Activated CD4-positive, alpha-beta memory T cell treated with anti-CD3 and anti-CD28 coated beads, Interleukin-2, amount 10 ng/mL, durations not matched to agents 7 days and 5 days (primary cell): ENCODE results near the gene CCDC30. TPM values are rescaled to one million over a fixed set of nuclear protein-coding genes. Genes with fewer than 3 reads are reported as not detected.
"Not testable (repeated sequence)": the region's sequence is repeated elsewhere in the genome, so short reads cannot be mapped to it uniquely, and the experiment has no call there.

Experiments used
- CTCF ChIA-PET: fragments of 350-600 bp; sonication (Branson Sonifier 250); formaldehyde crosslinking; loops from one replicate; lab custom pipeline; 2021; ENCODE audit warnings: antibody characterized with exemption, inconsistent platforms; lab: Charles Lee
- POLR2A ChIA-PET: fragments of 350-600 bp; sonication (Branson Sonifier 250); formaldehyde crosslinking; loops from one replicate; lab custom pipeline; 2021; ENCODE audit warnings: antibody characterized with exemption; lab: Charles Lee
- DNase-seq: peaks from one replicate; pipeline ENCODE4 v3.0.0-alpha.2; 2020
- H3K27ac Mint-ChIP-seq: one replicate; pipeline ENCODE4 v1.8.0; 2021; ENCODE audit warnings: mild to moderate bottlenecking, mixed read lengths
- H3K27me3 Mint-ChIP-seq: one replicate; pipeline ENCODE4 v1.8.0; 2021; ENCODE audit warnings: mixed read lengths
- H3K36me3 Mint-ChIP-seq: one replicate; pipeline ENCODE4 v1.8.0; 2021; ENCODE audit warnings: low read depth, mixed read lengths
- H3K4me1 Mint-ChIP-seq: one replicate; pipeline ENCODE4 v1.8.0; 2021; ENCODE audit warnings: mixed read lengths
- H3K4me3 Mint-ChIP-seq: one replicate; pipeline ENCODE4 v1.8.0; 2021; ENCODE audit warnings: mild to moderate bottlenecking, mixed read lengths
- H3K9me3 Mint-ChIP-seq: one replicate; pipeline ENCODE4 v1.8.0; 2021; ENCODE audit warnings: mixed read lengths
- total RNA-seq, 2 experiments: library from RNA; stranded (reverse); gene quantifications; one replicate each; pipeline ENCODE4 v1.2.3, GENCODE V29; 2021

Gene CCDC30
- total RNA-seq, 2 experiments from 2014 or later = 1.6 to 2.5 TPM

DNA sequence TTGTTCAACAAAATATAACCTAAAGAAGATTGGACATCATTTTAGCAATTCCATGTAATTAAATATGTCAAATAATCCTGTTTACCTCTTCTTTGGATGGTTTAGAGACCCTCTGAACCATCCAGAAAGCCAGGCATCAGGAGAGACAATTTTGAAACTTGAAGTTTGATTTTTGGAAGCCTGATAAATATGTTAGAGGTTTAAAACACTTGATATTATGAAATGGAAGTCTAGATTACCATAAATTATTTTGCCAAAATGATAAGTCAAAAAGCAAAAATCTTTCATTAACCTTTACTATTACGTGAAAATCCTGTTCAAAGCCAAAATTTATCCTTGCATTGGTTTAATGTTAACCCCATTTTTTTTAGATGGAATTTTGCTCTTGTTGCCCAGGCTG lies 43.5 kb downstream of the CCDC30 start:
- ChIA-PET CTCF (no interaction called here), POLR2A (no interaction called here)
- no peak overlapping the region for H3K27ac Mint-ChIP-seq
- peaks cover 35% of the 10 kb centered on the region for H3K9me3 Mint-ChIP-seq
- no peak for DNase-seq
- no peak overlapping the region for H3K4me3 Mint-ChIP-seq
- H3K36me3 Mint-ChIP-seq = peaks cover 14% of the 10 kb centered on the region
- H3K27me3 Mint-ChIP-seq = no peaks in the 10 kb centered on the region
- no peaks in the 10 kb centered on the region for H3K4me1 Mint-ChIP-seq

DNA sequence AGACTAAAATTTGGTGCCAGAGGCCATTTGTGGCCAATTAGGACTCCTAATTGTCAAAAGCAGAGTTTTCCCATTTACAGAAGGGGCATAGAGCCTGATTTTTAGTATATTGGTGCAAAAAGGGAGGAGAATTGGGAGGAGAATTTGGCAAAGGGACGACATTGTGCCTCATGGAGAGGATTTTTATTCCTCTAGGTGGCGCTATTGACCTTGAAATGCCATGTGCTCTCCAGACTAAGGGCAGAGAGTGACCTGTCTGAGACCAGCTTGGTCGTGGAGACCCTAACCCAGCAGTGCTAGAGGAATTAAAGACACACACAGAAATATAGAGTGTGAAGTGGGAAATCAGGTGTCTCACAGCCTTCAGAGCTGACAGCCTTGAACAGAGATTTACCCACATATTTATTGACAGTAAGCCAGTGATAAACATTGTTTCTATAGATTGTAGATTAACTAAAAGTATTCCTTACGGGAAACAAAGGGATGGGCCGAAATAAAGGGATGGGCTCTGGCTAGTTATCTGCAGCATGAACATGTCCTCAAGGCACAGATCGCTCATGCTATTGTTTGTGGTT lies 48.6 kb downstream of the CCDC30 start:
- H3K27me3 Mint-ChIP-seq, H3K4me1 Mint-ChIP-seq, POLR2A ChIA-PET, DNase-seq, H3K36me3 Mint-ChIP-seq, H3K27ac Mint-ChIP-seq, H3K4me3 Mint-ChIP-seq, CTCF ChIA-PET: not testable (repeated sequence)
- H3K9me3 Mint-ChIP-seq = peaks cover 23% of the 10 kb centered on the region

- Mint-ChIP-seq H3K4me1 (no peaks in the 10 kb centered on the region), H3K27me3 (no peaks in the 10 kb centered on the region), H3K36me3 (peaks cover 13% of the 10 kb centered on the region), H3K27ac (no peak overlapping the region), H3K4me3 (no peak overlapping the region), H3K9me3 (peaks cover 26% of the 10 kb centered on the region)
- POLR2A ChIA-PET = no interaction called here
- CTCF ChIA-PET = no interaction called here
- DNase-seq = no peak
Observed at GRCh38 chr1:42518908-42519307, 55.8 kb downstream of the CCDC30 start.

DNA sequence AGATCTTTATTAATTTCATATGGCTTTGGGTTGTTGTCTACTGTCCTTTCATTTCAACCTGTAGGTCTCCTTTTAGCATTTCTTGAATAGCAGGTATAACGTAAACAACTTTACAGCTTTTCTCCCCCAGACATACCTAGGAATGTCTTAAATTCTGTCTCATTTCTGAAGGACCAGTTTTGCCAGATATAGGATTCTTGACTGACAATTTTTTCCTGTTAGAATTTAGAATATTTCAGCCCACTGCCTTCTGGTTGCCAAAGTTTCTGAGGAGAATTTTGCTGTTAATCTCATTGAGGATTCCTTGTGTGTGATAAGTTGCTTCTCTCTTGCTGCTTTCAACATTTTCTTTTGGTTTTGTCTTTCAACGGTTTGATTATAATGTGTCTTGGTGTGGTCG lies 60.1 kb downstream of the CCDC30 start:
- CTCF ChIA-PET = no interaction called here

GRCh38 chr1:42524330-42524729 lies 61.2 kb downstream of the CCDC30 start:
- H3K36me3 Mint-ChIP-seq = peaks cover 14% of the 10 kb centered on the region
- peaks cover 20% of the 10 kb centered on the region for H3K9me3 Mint-ChIP-seq
- ChIA-PET CTCF (no interaction called here), POLR2A (no interaction called here)
- peaks cover 16% of the 10 kb centered on the region for H3K4me1 Mint-ChIP-seq
- DNase-seq = no peak
- H3K27me3 Mint-ChIP-seq = no peaks in the 10 kb centered on the region
- H3K4me3 Mint-ChIP-seq = no peak overlapping the region
- H3K27ac Mint-ChIP-seq = no peak overlapping the region

More for the DNA sequence above, 60.1 kb downstream of the CCDC30 start:
- POLR2A ChIA-PET = no interaction called here
- Mint-ChIP-seq H3K27me3 (no peaks in the 10 kb centered on the region), H3K4me1 (peaks cover 10% of the 10 kb centered on the region), H3K4me3 (no peak overlapping the region), H3K36me3 (peaks cover 14% of the 10 kb centered on the region), H3K9me3 (peaks cover 24% of the 10 kb centered on the region), H3K27ac (no peak overlapping the region)
- DNase-seq = no peak

- ChIA-PET POLR2A (interaction anchor here (1.1 kb wide), 1 partner anchor 128 kb away, joined by 3 read pairs; the partner anchor contains the start of gene PPIH), CTCF (no interaction called here)
- DNase-seq = no peak
- peaks cover 4% of the 10 kb centered on the region for H3K36me3 Mint-ChIP-seq
- H3K4me3 Mint-ChIP-seq = peak overlapping the region; percentile 58
- peaks cover 25% of the 10 kb centered on the region for H3K4me1 Mint-ChIP-seq
- H3K27ac Mint-ChIP-seq = no peak overlapping the region
- peaks cover 5% of the 10 kb centered on the region for H3K9me3 Mint-ChIP-seq
- H3K27me3 Mint-ChIP-seq = no peaks in the 10 kb centered on the region
Observed at GRCh38 chr1:42529724-42530181, 66.7 kb downstream of the CCDC30 start.

- no peak for DNase-seq
- Mint-ChIP-seq H3K4me3 (no peak overlapping the region), H3K4me1 (peaks cover 25% of the 10 kb centered on the region), H3K9me3 (peaks cover 5% of the 10 kb centered on the region), H3K36me3 (peaks cover 4% of the 10 kb centered on the region), H3K27ac (no peak overlapping the region), H3K27me3 (no peaks in the 10 kb centered on the region)
- CTCF ChIA-PET = no interaction called here
- POLR2A ChIA-PET = interaction anchor here (1.2 kb wide), 1 partner anchor 198 kb away, joined by 3 read pairs; no protein-coding TSS in a partner anchor
Observed at GRCh38 chr1:42531043-42531442, 68.0 kb downstream of the CCDC30 start.

GRCh38 chr1:42533101-42533863 lies 70.2 kb downstream of the CCDC30 start:
- POLR2A ChIA-PET = no interaction called here
- H3K36me3 Mint-ChIP-seq = peaks cover 2% of the 10 kb centered on the region
- H3K4me3 Mint-ChIP-seq = no peak overlapping the region
- peaks cover 14% of the 10 kb centered on the region for H3K4me1 Mint-ChIP-seq
- no peak overlapping the region for H3K27ac Mint-ChIP-seq
- CTCF ChIA-PET = interaction anchor here (0.7 kb wide), 2 partner anchors 18 to 538 kb away, joined by 3 read pairs; no protein-coding TSS in a partner anchor
- H3K27me3 Mint-ChIP-seq = no peaks in the 10 kb centered on the region
- no peak for DNase-seq
- H3K9me3 Mint-ChIP-seq = peaks cover 3% of the 10 kb centered on the region

- CTCF ChIA-PET = no interaction called here
Observed at GRCh38 chr1:42541104-42541503, 78.0 kb downstream of the CCDC30 start.

GRCh38 chr1:42551180-42551579 lies 88.1 kb downstream of the CCDC30 start:
- no peaks in the 10 kb centered on the region for H3K36me3 Mint-ChIP-seq
- ChIA-PET POLR2A (no interaction called here), CTCF (no interaction called here)
- no peak overlapping the region for H3K4me3 Mint-ChIP-seq
- H3K27me3 Mint-ChIP-seq = no peaks in the 10 kb centered on the region
- no peaks in the 10 kb centered on the region for H3K4me1 Mint-ChIP-seq
- DNase-seq = no peak
- no peaks in the 10 kb centered on the region for H3K9me3 Mint-ChIP-seq
- no peak overlapping the region for H3K27ac Mint-ChIP-seq

More at GRCh38 chr1:42541104-42541503, 78.0 kb downstream of the CCDC30 start:
- POLR2A ChIA-PET = no interaction called here
- H3K4me3 Mint-ChIP-seq = no peak overlapping the region
- H3K36me3 Mint-ChIP-seq = no peaks in the 10 kb centered on the region
- H3K27me3 Mint-ChIP-seq = no peaks in the 10 kb centered on the region
- H3K27ac Mint-ChIP-seq = no peak overlapping the region
- no peaks in the 10 kb centered on the region for H3K4me1 Mint-ChIP-seq
- no peak for DNase-seq
- no peaks in the 10 kb centered on the region for H3K9me3 Mint-ChIP-seq

DNA sequence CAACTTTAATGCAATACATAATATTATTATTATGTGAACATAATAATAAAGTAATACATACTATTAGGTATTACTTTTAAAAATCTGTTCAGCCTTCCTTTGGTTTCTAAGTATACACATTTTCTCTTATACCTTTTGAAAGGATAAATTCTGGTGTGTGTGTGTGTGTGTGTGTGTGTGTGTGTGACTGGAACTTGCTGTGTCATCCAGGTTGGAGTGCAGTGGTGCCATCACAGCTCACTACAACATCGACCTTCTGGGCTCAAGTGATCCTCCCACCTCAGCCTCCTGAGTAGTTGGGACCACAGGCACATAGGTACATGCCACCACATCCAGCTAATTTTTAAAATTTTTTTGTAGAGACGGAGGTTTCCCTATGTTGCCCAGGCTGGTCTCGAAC lies 88.5 kb downstream of the CCDC30 start:
- CTCF ChIA-PET = no interaction called here
- no peaks in the 10 kb centered on the region for H3K27me3 Mint-ChIP-seq
- H3K9me3 Mint-ChIP-seq = no peaks in the 10 kb centered on the region

GRCh38 chr1:42552636-42553035 lies 89.5 kb downstream of the CCDC30 start:
- H3K27ac Mint-ChIP-seq = no peak overlapping the region
- H3K36me3 Mint-ChIP-seq = no peaks in the 10 kb centered on the region
- POLR2A ChIA-PET = no interaction called here
- no peaks in the 10 kb centered on the region for H3K9me3 Mint-ChIP-seq
- no peaks in the 10 kb centered on the region for H3K27me3 Mint-ChIP-seq
- H3K4me1 Mint-ChIP-seq = no peaks in the 10 kb centered on the region
- CTCF ChIA-PET = interaction anchor here (0.7 kb wide), 1 partner anchor 188 kb away, joined by 3 read pairs; no protein-coding TSS in a partner anchor
- DNase-seq = no peak
- no peak overlapping the region for H3K4me3 Mint-ChIP-seq

More for the DNA sequence above, 88.5 kb downstream of the CCDC30 start:
- no peak overlapping the region for H3K27ac Mint-ChIP-seq
- H3K4me3 Mint-ChIP-seq = no peak overlapping the region
- H3K36me3 Mint-ChIP-seq = no peaks in the 10 kb centered on the region
- no peaks in the 10 kb centered on the region for H3K4me1 Mint-ChIP-seq
- POLR2A ChIA-PET = no interaction called here
- DNase-seq = no peak

DNA sequence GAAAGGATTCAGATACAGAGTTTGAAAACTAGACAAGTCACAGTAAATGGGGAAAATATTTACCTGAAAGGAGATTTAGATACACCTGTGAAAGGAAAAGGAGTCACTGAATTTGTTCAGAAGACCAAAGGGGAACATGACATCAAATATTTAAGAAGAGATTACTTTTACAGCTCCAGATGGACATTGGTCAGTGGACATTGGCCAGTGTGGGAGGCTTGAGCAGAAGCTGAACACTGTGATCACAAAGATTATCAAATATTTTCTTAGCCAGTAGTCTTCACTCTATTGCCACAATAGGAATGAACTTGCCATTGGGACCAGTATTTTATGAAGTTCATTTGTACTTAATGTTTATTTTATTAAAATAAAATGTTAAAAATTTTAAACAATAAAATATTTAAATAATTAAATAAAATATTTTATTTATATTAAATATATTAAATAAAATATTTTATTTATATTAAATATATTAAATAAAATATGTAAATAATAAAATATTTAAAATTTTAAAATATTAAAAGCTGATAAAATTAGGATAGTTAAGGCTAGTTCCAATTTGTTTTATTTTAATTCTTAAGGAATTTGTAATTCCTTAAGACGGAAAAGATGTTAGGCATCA lies 94.3 kb downstream of the CCDC30 start:
- Mint-ChIP-seq H3K27ac (no peak overlapping the region), H3K36me3 (no peaks in the 10 kb centered on the region), H3K4me3 (no peak overlapping the region), H3K27me3 (peaks cover 6% of the 10 kb centered on the region), H3K9me3 (no peaks in the 10 kb centered on the region), H3K4me1 (no peaks in the 10 kb centered on the region)
- ChIA-PET CTCF (no interaction called here), POLR2A (no interaction called here)
- no peak for DNase-seq
